Thyroid gland (tissue), 4 donors: ENCODE measurements around the gene UGT1A7.
"Not testable (repeated sequence)": the region's sequence is repeated elsewhere in the genome, so short reads cannot be mapped to it uniquely, and the experiment has no call there.

Experiments used
- CTCF ChIP-seq, 6 experiments: fragments of 200-600 bp in 3 of 6; fragments of 450-650 bp in 3 of 6; sonication (generic) in 3 of 6; IDR thresholded peaks; one replicate each; pipeline ENCODE4 v1.5.1; 2016 to 2019; ENCODE audit warnings: antibody characterized with exemption in 6 of 6, mild to moderate bottlenecking in 2 of 6, inconsistent platforms in 1 of 6, moderate library complexity in 1 of 6
- POLR2A ChIP-seq, 2 donors: fragments of 450-650 bp; IDR thresholded peaks; one replicate each; pipeline ENCODE4 v1.6.1; 2017; ENCODE audit warnings: antibody characterized with exemption in 2 of 2, mild to moderate bottlenecking in 2 of 2, moderate library complexity in 1 of 2

GRCh38 chr2:233751212-233752009, 69.7 kb downstream of the UGT1A7 start:
- TF ChIP-seq POLR2A, CTCF (IDR thresholded peaks at IDR 0.05): not testable (repeated sequence)
